HL-60 (cell line): Measurements from ENCODE around the gene SPATA7.

Source experiments
- DNase-seq, 2 experiments: peaks; one replicate each; pipeline ENCODE4 v3.0.0-alpha.2; 2010 to 2020; ENCODE audit warnings: low read depth in 1 of 2, low spot score in 1 of 2
- H3K27ac ChIP-seq: fragments of 250-450 bp; sonication (Bioruptor Pico); replicated peaks from 2 replicates; pipeline ENCODE4 v1.5.1; 2020; ENCODE audit warnings: mild to moderate bottlenecking, moderate library complexity
- H3K27me3 ChIP-seq: fragments of 250-450 bp; sonication (Bioruptor Pico); 2 replicates; pipeline ENCODE4 v1.5.1; 2021; ENCODE audit warnings: mild to moderate bottlenecking, moderate library complexity; ENCODE audit not compliant: insufficient read depth, poor library complexity, severe bottlenecking
- H3K4me3 ChIP-seq: replicated peaks from 2 replicates; pipeline ENCODE4 v1.5.1; 2011; ENCODE audit warnings: mild to moderate bottlenecking, control low read depth, low read length; ENCODE audit not compliant: insufficient read depth
- GABPA ChIP-seq: IDR thresholded peaks from 2 replicates; pipeline ENCODE4 v1.6.1; 2012; ENCODE audit warnings: low read depth
- POLR2AphosphoS5 ChIP-seq: IDR thresholded peaks from 2 replicates; pipeline ENCODE4 v1.6.1; 2012; ENCODE audit warnings: low read depth
- REST ChIP-seq: IDR thresholded peaks from 2 replicates; pipeline ENCODE4 v1.6.1; 2012; ENCODE audit warnings: low read depth; ENCODE audit not compliant: insufficient replicate concordance
- SPI1 ChIP-seq: IDR thresholded peaks from 2 replicates; pipeline ENCODE4 v1.6.1; 2012; ENCODE audit warnings: low read depth, mild to moderate bottlenecking, borderline replicate concordance
- TF ChIP-seq, protein P1 (sequence below): IDR thresholded peaks from one replicate; pipeline ENCODE4 v1.5.1; 2011; ENCODE audit warnings: low read length, control low read depth, inconsistent platforms; ENCODE audit not compliant: insufficient read depth

The SPATA7 gene

GRCh38 chr14:88476214-88476774, 90.8 kb downstream of the SPATA7 start:
- Histone ChIP-seq H3K27me3 (no peaks in the 10 kb centered on the region), H3K27ac (no peak overlapping the region), H3K4me3 (no peak overlapping the region)
- no peak for DNase-seq
- TF ChIP-seq REST (no peak), SPI1 (no peak), GABPA (no peak), POLR2AphosphoS5 (no peak)
- TF ChIP-seq, protein P1, sequence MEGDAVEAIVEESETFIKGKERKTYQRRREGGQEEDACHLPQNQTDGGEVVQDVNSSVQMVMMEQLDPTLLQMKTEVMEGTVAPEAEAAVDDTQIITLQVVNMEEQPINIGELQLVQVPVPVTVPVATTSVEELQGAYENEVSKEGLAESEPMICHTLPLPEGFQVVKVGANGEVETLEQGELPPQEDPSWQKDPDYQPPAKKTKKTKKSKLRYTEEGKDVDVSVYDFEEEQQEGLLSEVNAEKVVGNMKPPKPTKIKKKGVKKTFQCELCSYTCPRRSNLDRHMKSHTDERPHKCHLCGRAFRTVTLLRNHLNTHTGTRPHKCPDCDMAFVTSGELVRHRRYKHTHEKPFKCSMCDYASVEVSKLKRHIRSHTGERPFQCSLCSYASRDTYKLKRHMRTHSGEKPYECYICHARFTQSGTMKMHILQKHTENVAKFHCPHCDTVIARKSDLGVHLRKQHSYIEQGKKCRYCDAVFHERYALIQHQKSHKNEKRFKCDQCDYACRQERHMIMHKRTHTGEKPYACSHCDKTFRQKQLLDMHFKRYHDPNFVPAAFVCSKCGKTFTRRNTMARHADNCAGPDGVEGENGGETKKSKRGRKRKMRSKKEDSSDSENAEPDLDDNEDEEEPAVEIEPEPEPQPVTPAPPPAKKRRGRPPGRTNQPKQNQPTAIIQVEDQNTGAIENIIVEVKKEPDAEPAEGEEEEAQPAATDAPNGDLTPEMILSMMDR = no peak

DNA sequence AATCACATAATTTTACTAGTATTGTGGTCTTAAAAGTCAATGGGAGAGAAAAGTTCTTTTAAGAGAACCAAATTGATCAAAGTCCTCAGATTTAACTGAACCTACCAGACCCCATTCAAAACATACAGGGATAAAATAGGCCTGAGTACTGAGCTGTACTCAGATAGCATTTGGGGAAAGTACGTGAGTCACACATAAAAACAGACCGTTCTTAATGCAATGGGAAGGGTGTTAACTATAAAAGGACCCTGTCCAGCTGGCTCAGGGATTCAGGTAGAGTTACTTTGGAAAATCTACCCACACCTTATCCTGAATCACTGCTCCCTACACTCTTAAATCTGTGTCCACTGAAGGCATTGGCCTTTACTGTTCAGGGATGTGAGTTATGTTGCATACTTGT, 91.4 kb downstream of the SPATA7 start:
- TF ChIP-seq GABPA (no peak), POLR2AphosphoS5 (no peak), SPI1 (no peak), REST (no peak)
- TF ChIP-seq, protein P1 = no peak
- DNase-seq = no peak
- H3K27ac ChIP-seq = no peak overlapping the region
- H3K27me3 ChIP-seq = no peaks in the 10 kb centered on the region
- no peak overlapping the region for H3K4me3 ChIP-seq

GRCh38 chr14:88477513-88478250, 92.2 kb downstream of the SPATA7 start:
- TF ChIP-seq, protein P1 = no peak
- no peak for TF ChIP-seq POLR2AphosphoS5
- no peak for TF ChIP-seq SPI1
- no peak for TF ChIP-seq GABPA

More at GRCh38 chr14:88477513-88478250, 92.2 kb downstream of the SPATA7 start:
- H3K27ac ChIP-seq = no peak overlapping the region
- no peak overlapping the region for H3K4me3 ChIP-seq
- no peak for DNase-seq
- no peaks in the 10 kb centered on the region for H3K27me3 ChIP-seq
